T-helper 1 cell treated with Interleukin-12 subunit alpha and Interleukin-12 subunit beta and Interleukin-4 antibody, amounts not matched to agents 30 μg/mL and 1 μg/mL, for 36 hours (primary cell): ENCODE results near the gene MAPK6.
"Not testable (repeated sequence)": the region's sequence is repeated elsewhere in the genome, so short reads cannot be mapped to it uniquely, and the experiment has no call there.

Experiments
- H3K27ac Mint-ChIP-seq: one replicate; pipeline ENCODE4 v1.8.0; 2021; ENCODE audit warnings: mild to moderate bottlenecking, mixed read lengths
- H3K27me3 Mint-ChIP-seq: one replicate; pipeline ENCODE4 v1.8.0; 2021; ENCODE audit warnings: low read depth, mixed read lengths
- H3K36me3 Mint-ChIP-seq: one replicate; pipeline ENCODE4 v1.8.0; 2021; ENCODE audit warnings: low read depth, mixed read lengths
- H3K4me1 Mint-ChIP-seq: one replicate; pipeline ENCODE4 v1.8.0; 2021; ENCODE audit warnings: low read depth, mixed read lengths
- H3K4me3 Mint-ChIP-seq: one replicate; pipeline ENCODE4 v1.8.0; 2021; ENCODE audit warnings: mild to moderate bottlenecking, moderate library complexity, mixed read lengths
- H3K9me3 Mint-ChIP-seq: one replicate; pipeline ENCODE4 v1.8.0; 2021; ENCODE audit warnings: mixed read lengths

Gene MAPK6

GRCh38 chr15:52018693-52019393, at the start of gene MAPK6:
Gene MAPK6 (plus strand): TSS chr15:52019219. CDS start chr15:52046461, 27,242 bp downstream.
- H3K36me3 Mint-ChIP-seq = peaks cover 7% of the 10 kb centered on the region
- H3K4me1 Mint-ChIP-seq = peaks cover 34% of the 10 kb centered on the region
- H3K27me3 Mint-ChIP-seq = peaks cover 14% of the 10 kb centered on the region
- H3K27ac Mint-ChIP-seq = peak within 1 kb of the TSS; percentile 100
- H3K9me3 Mint-ChIP-seq = no peaks in the 10 kb centered on the region
- H3K4me3 Mint-ChIP-seq = peak within 1 kb of the TSS; percentile 97

GRCh38 chr15:51969728-51970127, 49.3 kb upstream of the MAPK6 start:
- peak overlapping the region; percentile 98 for H3K4me3 Mint-ChIP-seq
- no peak overlapping the region for H3K27ac Mint-ChIP-seq
- peaks cover 4% of the 10 kb centered on the region for H3K27me3 Mint-ChIP-seq
- peaks cover 9% of the 10 kb centered on the region for H3K9me3 Mint-ChIP-seq
- H3K4me1 Mint-ChIP-seq = peaks cover 14% of the 10 kb centered on the region
- H3K36me3 Mint-ChIP-seq = peaks cover 22% of the 10 kb centered on the region

- Mint-ChIP-seq H3K4me1 (peaks cover 14% of the 10 kb centered on the region), H3K9me3 (peaks cover 9% of the 10 kb centered on the region), H3K27me3 (peaks cover 4% of the 10 kb centered on the region), H3K36me3 (peaks cover 22% of the 10 kb centered on the region), H3K27ac (no peak overlapping the region), H3K4me3 (peak overlapping the region; percentile 98)
Observed at GRCh38 chr15:51970132-51970817, 48.7 kb upstream of the MAPK6 start.

GRCh38 chr15:51971032-51971374, 48.0 kb upstream of the MAPK6 start:
- Mint-ChIP-seq H3K9me3 (peaks cover 9% of the 10 kb centered on the region), H3K27me3 (peaks cover 4% of the 10 kb centered on the region), H3K4me3 (peak overlapping the region; percentile 98), H3K27ac (peak overlapping the region; percentile 99), H3K4me1 (peaks cover 14% of the 10 kb centered on the region), H3K36me3 (peaks cover 15% of the 10 kb centered on the region)

- peaks cover 4% of the 10 kb centered on the region for H3K27me3 Mint-ChIP-seq
- H3K4me1 Mint-ChIP-seq = peaks cover 11% of the 10 kb centered on the region
- H3K36me3 Mint-ChIP-seq = peaks cover 12% of the 10 kb centered on the region
- peak within 1 kb of the TSS; percentile 99 for H3K27ac Mint-ChIP-seq
- H3K9me3 Mint-ChIP-seq = peaks cover 9% of the 10 kb centered on the region
- H3K4me3 Mint-ChIP-seq = peak within 1 kb of the TSS; percentile 98
Observed at GRCh38 chr15:51971375-51972133, 47.5 kb upstream of the MAPK6 start, which contains the start of gene LEO1. Gene LEO1 (minus strand): TSS chr15:51971778. CDS start chr15:51971745, 33 bp downstream.

- H3K36me3 Mint-ChIP-seq = peaks cover 4% of the 10 kb centered on the region
- no peak overlapping the region for H3K4me3 Mint-ChIP-seq
- peaks cover 4% of the 10 kb centered on the region for H3K27me3 Mint-ChIP-seq
- H3K27ac Mint-ChIP-seq = no peak overlapping the region
- H3K4me1 Mint-ChIP-seq = peaks cover 11% of the 10 kb centered on the region
- no peaks in the 10 kb centered on the region for H3K9me3 Mint-ChIP-seq
Observed at GRCh38 chr15:51973220-51973619, 45.8 kb upstream of the MAPK6 start.

- H3K36me3 Mint-ChIP-seq = peaks cover 4% of the 10 kb centered on the region
- no peak overlapping the region for H3K4me3 Mint-ChIP-seq
- peaks cover 4% of the 10 kb centered on the region for H3K27me3 Mint-ChIP-seq
- H3K4me1 Mint-ChIP-seq = peaks cover 11% of the 10 kb centered on the region
- no peak overlapping the region for H3K27ac Mint-ChIP-seq
- H3K9me3 Mint-ChIP-seq = no peaks in the 10 kb centered on the region
Observed at GRCh38 chr15:51973775-51974174, 45.2 kb upstream of the MAPK6 start.

- no peaks in the 10 kb centered on the region for H3K27me3 Mint-ChIP-seq
- no peaks in the 10 kb centered on the region for H3K9me3 Mint-ChIP-seq
- peaks cover 11% of the 10 kb centered on the region for H3K4me1 Mint-ChIP-seq
- H3K4me3 Mint-ChIP-seq = peak overlapping the region; percentile 76
- no peaks in the 10 kb centered on the region for H3K36me3 Mint-ChIP-seq
- H3K27ac Mint-ChIP-seq = peak overlapping the region; percentile 78
Observed at GRCh38 chr15:51982013-51982769, 36.8 kb upstream of the MAPK6 start.

GRCh38 chr15:51982770-51983103, 36.3 kb upstream of the MAPK6 start:
- H3K27me3 Mint-ChIP-seq = no peaks in the 10 kb centered on the region
- no peak overlapping the region for H3K4me3 Mint-ChIP-seq
- no peak overlapping the region for H3K27ac Mint-ChIP-seq
- no peaks in the 10 kb centered on the region for H3K9me3 Mint-ChIP-seq
- H3K4me1 Mint-ChIP-seq = peaks cover 11% of the 10 kb centered on the region
- no peaks in the 10 kb centered on the region for H3K36me3 Mint-ChIP-seq

GRCh38 chr15:51991141-51991540, 27.9 kb upstream of the MAPK6 start:
- Mint-ChIP-seq H3K9me3 (no peaks in the 10 kb centered on the region), H3K27me3 (no peaks in the 10 kb centered on the region)

GRCh38 chr15:51992953-51993352, 26.1 kb upstream of the MAPK6 start:
- Mint-ChIP-seq H3K36me3 (no peaks in the 10 kb centered on the region), H3K4me3 (no peak overlapping the region), H3K27ac (no peak overlapping the region), H3K4me1 (no peaks in the 10 kb centered on the region), H3K27me3 (no peaks in the 10 kb centered on the region), H3K9me3 (no peaks in the 10 kb centered on the region)

More at GRCh38 chr15:51991141-51991540, 27.9 kb upstream of the MAPK6 start:
- H3K27ac Mint-ChIP-seq = no peak overlapping the region
- H3K4me1 Mint-ChIP-seq = no peaks in the 10 kb centered on the region
- H3K4me3 Mint-ChIP-seq = no peak overlapping the region
- no peaks in the 10 kb centered on the region for H3K36me3 Mint-ChIP-seq

- Mint-ChIP-seq H3K27me3 (no peaks in the 10 kb centered on the region), H3K4me1 (peaks cover 35% of the 10 kb centered on the region), H3K9me3 (peaks cover 3% of the 10 kb centered on the region), H3K36me3 (no peaks in the 10 kb centered on the region), H3K27ac (no peak overlapping the region), H3K4me3 (no peak overlapping the region)
Observed at GRCh38 chr15:52002351-52002750, 16.7 kb upstream of the MAPK6 start.

GRCh38 chr15:52003089-52003488, 15.9 kb upstream of the MAPK6 start:
- not testable (repeated sequence) for H3K27ac Mint-ChIP-seq, H3K9me3 Mint-ChIP-seq, H3K4me3 Mint-ChIP-seq, H3K27me3 Mint-ChIP-seq, H3K36me3 Mint-ChIP-seq
- peaks cover 38% of the 10 kb centered on the region for H3K4me1 Mint-ChIP-seq

- Mint-ChIP-seq H3K36me3 (no peaks in the 10 kb centered on the region), H3K27ac (no peak overlapping the region), H3K9me3 (peaks cover 3% of the 10 kb centered on the region), H3K4me1 (peaks cover 44% of the 10 kb centered on the region), H3K27me3 (no peaks in the 10 kb centered on the region), H3K4me3 (no peak overlapping the region)
Observed at GRCh38 chr15:52003710-52004109, 15.3 kb upstream of the MAPK6 start.
